ENCODE results near the gene PTBP3. TPM values are rescaled to one million over a fixed set of nuclear protein-coding genes. Genes with fewer than 3 reads are reported as not detected.

The PTBP3 gene
- total and polyA plus RNA-seq, 2 of the 13 experiments (the other 11 are each of a cell fraction or from before 2014, with no cell fraction given): 52.8 to 61.1 TPM

DNA sequence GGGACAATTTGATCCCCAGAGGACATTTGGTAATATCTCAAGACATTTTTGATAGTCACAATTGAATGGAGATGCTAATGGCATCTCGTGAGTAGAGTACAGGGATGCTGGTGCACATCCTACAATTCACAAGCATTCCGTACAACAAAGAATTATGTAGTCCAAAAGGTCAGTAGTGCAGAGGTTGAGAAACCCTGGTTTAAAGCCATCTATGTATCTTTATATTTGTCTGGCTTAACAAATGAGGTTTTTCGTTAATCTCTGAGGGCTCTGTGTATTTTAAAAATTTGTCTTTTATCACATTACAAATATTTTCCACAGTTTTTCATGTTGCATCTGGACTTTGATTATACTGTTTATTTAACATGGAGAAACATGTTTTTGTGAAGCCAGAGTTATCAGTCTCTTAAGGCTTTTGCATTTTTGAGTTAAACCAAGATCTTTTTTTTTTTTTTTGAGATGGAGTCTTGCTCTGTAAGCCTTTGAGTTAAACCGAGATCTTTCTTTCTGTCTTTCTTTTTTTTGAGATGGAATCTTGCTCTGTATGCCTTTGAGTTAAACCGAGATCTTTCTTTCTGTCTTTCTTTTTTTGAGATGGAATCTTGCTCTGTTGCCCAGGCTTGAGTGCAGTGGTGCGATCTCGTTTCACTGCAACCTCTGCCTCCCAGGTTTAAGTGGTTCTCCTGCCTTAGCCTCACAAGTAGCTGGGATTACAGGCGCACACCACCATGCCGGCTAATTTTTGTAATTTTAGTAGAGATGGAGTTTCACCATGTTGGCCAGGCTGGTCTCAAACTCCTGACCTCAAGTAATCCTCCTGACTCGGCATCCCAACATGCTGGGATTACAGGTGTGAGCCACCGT is 49.3 kb upstream of the PTBP3 start (continued):
- TF ChIP-seq, protein P1, sequence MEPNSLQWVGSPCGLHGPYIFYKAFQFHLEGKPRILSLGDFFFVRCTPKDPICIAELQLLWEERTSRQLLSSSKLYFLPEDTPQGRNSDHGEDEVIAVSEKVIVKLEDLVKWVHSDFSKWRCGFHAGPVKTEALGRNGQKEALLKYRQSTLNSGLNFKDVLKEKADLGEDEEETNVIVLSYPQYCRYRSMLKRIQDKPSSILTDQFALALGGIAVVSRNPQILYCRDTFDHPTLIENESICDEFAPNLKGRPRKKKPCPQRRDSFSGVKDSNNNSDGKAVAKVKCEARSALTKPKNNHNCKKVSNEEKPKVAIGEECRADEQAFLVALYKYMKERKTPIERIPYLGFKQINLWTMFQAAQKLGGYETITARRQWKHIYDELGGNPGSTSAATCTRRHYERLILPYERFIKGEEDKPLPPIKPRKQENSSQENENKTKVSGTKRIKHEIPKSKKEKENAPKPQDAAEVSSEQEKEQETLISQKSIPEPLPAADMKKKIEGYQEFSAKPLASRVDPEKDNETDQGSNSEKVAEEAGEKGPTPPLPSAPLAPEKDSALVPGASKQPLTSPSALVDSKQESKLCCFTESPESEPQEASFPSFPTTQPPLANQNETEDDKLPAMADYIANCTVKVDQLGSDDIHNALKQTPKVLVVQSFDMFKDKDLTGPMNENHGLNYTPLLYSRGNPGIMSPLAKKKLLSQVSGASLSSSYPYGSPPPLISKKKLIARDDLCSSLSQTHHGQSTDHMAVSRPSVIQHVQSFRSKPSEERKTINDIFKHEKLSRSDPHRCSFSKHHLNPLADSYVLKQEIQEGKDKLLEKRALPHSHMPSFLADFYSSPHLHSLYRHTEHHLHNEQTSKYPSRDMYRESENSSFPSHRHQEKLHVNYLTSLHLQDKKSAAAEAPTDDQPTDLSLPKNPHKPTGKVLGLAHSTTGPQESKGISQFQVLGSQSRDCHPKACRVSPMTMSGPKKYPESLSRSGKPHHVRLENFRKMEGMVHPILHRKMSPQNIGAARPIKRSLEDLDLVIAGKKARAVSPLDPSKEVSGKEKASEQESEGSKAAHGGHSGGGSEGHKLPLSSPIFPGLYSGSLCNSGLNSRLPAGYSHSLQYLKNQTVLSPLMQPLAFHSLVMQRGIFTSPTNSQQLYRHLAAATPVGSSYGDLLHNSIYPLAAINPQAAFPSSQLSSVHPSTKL (CRISPR knock-in tag; IDR thresholded peaks at IDR 0.05): peak; percentile 74
- TF ChIP-seq FOXO1 (CRISPR knock-in tag; IDR thresholded peaks at IDR 0.05) (0 out of 2 replicates have a peak, but pooled peaks have one; percentile 23), ISL2 (CRISPR knock-in tag; IDR thresholded peaks at IDR 0.05) (peak; percentile 82), ZNF24 (IDR thresholded peaks at IDR 0.05) (no peak), FOXA3 (CRISPR knock-in tag; IDR thresholded peaks at IDR 0.05) (peak; percentile 73), ZNF550 (CRISPR knock-in tag; IDR thresholded peaks at IDR 0.05; ENCODE audit: borderline replicate concordance) (no peak), NR2F6 (IDR thresholded peaks at IDR 0.05) (peak; percentile 83), NR2F6 (CRISPR knock-in tag; IDR thresholded peaks at IDR 0.05) (peak; percentile 73), FLYWCH1 (CRISPR knock-in tag; IDR thresholded peaks at IDR 0.05) (no peak), NCOA2 (CRISPR knock-in tag; IDR thresholded peaks at IDR 0.05) (peak; percentile 84)
- TF ChIP-seq, protein P2, sequence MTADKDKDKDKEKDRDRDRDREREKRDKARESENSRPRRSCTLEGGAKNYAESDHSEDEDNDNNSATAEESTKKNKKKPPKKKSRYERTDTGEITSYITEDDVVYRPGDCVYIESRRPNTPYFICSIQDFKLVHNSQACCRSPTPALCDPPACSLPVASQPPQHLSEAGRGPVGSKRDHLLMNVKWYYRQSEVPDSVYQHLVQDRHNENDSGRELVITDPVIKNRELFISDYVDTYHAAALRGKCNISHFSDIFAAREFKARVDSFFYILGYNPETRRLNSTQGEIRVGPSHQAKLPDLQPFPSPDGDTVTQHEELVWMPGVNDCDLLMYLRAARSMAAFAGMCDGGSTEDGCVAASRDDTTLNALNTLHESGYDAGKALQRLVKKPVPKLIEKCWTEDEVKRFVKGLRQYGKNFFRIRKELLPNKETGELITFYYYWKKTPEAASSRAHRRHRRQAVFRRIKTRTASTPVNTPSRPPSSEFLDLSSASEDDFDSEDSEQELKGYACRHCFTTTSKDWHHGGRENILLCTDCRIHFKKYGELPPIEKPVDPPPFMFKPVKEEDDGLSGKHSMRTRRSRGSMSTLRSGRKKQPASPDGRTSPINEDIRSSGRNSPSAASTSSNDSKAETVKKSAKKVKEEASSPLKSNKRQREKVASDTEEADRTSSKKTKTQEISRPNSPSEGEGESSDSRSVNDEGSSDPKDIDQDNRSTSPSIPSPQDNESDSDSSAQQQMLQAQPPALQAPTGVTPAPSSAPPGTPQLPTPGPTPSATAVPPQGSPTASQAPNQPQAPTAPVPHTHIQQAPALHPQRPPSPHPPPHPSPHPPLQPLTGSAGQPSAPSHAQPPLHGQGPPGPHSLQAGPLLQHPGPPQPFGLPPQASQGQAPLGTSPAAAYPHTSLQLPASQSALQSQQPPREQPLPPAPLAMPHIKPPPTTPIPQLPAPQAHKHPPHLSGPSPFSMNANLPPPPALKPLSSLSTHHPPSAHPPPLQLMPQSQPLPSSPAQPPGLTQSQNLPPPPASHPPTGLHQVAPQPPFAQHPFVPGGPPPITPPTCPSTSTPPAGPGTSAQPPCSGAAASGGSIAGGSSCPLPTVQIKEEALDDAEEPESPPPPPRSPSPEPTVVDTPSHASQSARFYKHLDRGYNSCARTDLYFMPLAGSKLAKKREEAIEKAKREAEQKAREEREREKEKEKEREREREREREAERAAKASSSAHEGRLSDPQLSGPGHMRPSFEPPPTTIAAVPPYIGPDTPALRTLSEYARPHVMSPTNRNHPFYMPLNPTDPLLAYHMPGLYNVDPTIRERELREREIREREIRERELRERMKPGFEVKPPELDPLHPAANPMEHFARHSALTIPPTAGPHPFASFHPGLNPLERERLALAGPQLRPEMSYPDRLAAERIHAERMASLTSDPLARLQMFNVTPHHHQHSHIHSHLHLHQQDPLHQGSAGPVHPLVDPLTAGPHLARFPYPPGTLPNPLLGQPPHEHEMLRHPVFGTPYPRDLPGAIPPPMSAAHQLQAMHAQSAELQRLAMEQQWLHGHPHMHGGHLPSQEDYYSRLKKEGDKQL (CRISPR knock-in tag; IDR thresholded peaks at IDR 0.05; ENCODE audit: low read depth): peak; percentile 65; the same call in 1 of the 2 replicates
